Posterior cingulate gyrus (tissue), 11 donors: ENCODE results near the gene ZNF75A.
"Not testable (repeated sequence)": the region's sequence is repeated elsewhere in the genome, so short reads cannot be mapped to it uniquely, and the experiment has no call there.

Source experiments
- DNase-seq, 10 donors: peaks; one replicate each; pipeline versions ENCODE4 v3.0.0 to v3.0.0-alpha.2; 2020 to 2021; ENCODE audit warnings: mixed read lengths in 3 of 10
- intact Hi-C: fragments of 100-400 bp; cut with DNase I; formaldehyde crosslinking; loops from one replicate; pipeline ENCODE4 v1.15.1; 2023

ZNF75A gene

GRCh38 chr16:3305109-3306068 is at the start of gene ZNF75A, which contains the start of gene TIGD7:
TSS of gene ZNF75A (plus strand) at chr16:3305497. CDS start at chr16:3308429, 2,932 bp downstream.
TSS of gene TIGD7 (minus strand) at chr16:3305430. CDS start at chr16:3300614, 4,816 bp downstream.
- DNase-seq: peak; percentile 86 to 99 (median 94)
- intact Hi-C loops: loop anchor here (1.0 to 10.0 kb wide), 6 partner anchors 22 to 195 kb away; partner anchors contain the start of genes CLUAP1, ZNF174, ZNF263 and ZSCAN32

GRCh38 chr16:3256146-3256865 is 49.0 kb upstream of the ZNF75A start, which contains the start of gene MEFV:
TSS of gene MEFV (minus strand) at chr16:3256633. CDS start at chr16:3256587, 46 bp downstream.
- DNase-seq: no peak
- intact Hi-C loops: no loop called here

- DNase-seq: no peak
- intact Hi-C loops: no loop called here
Observed at GRCh38 chr16:3256866-3257465, 48.3 kb upstream of the ZNF75A start.

- no peak for DNase-seq
- intact Hi-C loops: no loop called here
Observed at GRCh38 chr16:3259836-3260235, 45.5 kb upstream of the ZNF75A start.

- no peak for DNase-seq
- intact Hi-C loops: no loop called here
Observed at GRCh38 chr16:3262517-3262916, 42.8 kb upstream of the ZNF75A start.

GRCh38 chr16:3264137-3265036 is 40.9 kb upstream of the ZNF75A start:
- DNase-seq: peak; percentile 98 to 100 (median 99)
- intact Hi-C loops: loop anchor here (1.0 to 2.0 kb wide), 2 partner anchors 18 to 41 kb away; partner anchors contain the start of genes TIGD7, ZNF263 and ZNF75A

DNA sequence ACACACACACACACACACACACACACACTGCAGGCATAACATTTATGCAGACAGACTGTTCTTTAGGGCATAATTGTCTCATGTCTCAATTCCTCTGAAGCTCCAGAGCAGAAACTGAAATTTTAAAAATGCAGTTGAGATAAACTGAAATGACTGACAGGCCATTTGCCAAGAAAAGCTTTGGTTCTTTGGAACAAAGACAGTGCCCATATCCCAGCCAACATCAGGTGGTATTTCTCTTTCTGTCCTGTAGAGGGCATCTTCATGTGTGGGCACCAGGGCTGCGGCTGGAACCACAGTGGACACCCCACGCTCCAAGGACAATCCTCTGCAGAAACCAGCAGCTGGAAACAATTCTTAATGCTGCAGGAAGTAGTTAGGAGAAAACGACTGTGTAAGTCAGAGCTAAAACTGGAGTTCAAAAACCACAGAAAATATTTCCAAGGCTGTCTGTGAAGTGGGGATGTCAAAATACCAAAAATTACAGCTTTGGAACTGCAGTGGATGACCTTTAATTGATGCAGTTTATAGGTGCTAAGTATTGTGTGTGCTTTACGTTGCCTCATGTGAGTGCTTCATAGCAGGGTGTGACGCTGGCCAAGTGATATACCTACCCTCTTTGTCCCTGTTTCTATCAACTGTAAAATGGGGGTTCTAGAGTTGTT is 38.3 kb upstream of the ZNF75A start:
- intact Hi-C loops: no loop called here
- peak in 1 of 10 donors; percentile 22 for DNase-seq

DNA sequence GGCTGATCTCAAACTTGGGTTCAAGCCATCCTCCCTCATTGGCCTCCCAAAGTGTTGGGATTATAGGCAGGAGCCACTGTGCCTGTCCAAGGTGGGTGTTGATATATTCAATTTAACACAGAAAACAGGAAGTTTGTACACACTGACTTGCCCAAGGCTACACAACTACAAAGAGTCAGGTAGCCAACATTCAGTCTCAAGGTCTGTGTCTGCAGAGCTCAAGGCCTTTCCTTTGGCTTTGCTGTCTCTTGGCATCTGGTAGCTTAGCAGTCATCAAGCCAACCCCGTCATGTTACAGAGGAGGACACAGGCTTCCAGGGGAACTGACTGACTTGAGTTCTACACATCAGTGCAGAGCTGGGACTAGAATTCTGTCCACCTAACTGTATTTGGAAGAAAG is 37.0 kb upstream of the ZNF75A start:
- intact Hi-C loops: no loop called here
- DNase-seq: no peak

DNA sequence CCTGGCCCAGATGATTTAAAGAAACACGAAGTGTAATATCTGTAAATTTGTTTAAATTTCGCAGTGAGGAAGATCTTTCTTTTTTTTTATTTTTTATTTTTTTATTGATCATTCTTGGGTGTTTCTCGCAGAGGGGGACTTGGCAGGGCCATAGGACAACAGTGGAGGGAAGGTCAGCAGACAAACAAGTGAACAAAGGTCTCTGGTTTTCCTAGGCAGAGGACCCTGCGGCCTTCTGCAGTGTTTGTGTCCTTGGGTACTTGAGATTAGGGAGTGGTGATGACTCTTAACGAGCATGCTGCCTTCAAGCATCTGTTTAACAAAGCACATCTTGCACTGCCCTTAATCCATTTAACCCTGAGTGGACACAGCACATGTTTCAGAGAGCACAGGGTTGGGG is 34.6 kb upstream of the ZNF75A start:
- intact Hi-C loops, DNase-seq: not testable (repeated sequence)

DNA sequence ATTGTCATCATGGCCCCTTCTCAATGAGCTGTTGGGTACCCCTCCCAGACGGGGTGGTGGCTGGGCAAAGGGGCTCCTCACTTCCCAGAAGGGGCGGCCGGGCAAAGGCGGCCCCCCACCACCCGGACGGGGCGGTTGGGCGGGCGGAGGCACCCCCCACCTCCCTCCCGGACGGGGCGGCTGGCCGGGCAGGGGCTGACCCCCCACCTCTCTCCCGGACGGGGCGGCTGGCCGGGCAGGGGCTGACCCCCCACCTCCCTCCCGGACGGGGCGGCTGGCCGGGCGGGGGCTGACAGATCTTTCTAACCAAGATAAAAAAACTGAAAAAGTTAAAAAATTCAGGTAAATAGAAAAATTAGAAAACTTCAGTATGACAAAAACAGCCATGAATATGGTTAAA is 34.0 kb upstream of the ZNF75A start:
- intact Hi-C loops, DNase-seq: not testable (repeated sequence)

GRCh38 chr16:3274490-3274889 is 30.8 kb upstream of the ZNF75A start:
- no peak for DNase-seq
- intact Hi-C loops: no loop called here

DNA sequence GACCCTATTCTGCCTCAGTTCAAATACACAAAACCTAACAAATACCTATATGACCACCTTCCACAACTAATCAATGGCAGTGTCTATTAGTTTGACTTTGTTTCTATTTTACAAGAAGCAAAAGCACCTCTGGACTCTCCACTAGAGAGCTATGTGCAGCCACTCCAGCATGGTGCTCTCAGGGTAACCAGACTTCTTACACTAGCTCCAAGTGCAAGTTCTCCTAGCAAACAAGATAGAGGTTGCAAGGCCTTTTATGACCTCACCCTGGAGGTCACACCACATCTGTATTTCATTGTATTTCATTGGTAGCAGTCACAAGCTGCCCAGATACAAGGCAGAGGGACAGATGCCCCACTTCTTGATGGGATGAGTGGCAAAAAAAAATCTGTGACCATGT is 30.4 kb upstream of the ZNF75A start:
- DNase-seq: no peak
- intact Hi-C loops: no loop called here

- intact Hi-C loops: no loop called here
- no peak for DNase-seq
Observed at GRCh38 chr16:3276679-3277078, 28.6 kb upstream of the ZNF75A start.

DNA sequence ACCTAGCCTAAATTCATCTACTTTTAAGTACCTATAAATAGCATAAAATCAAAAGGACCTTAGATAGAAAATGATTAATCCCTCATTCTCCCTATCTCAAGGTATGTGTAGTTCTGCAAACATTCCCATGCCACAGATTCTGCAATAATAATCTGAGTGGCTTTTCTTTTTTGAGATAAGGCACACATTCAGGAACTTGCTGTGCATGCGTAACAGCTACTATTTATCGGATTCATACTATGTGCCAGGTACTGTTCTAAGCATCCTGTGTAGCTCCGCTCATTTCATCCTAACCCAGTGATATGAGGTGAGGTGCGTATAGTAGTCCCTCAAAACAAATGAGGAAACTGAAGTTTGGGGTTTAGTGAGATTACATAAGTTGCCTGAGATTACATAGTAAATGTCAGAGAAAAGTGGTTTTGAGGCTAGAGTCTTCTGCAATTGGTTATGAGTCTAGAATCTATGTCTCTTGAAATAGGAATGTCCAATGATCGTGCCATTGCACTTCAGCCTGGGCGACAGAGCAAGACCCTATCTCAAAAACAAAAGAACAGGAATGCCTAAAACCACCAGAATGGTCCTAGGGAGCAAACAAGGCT is 24.0 kb upstream of the ZNF75A start:
- intact Hi-C loops: loop anchor here (5.0 kb wide), 1 partner anchor 176 kb away; no protein-coding TSS in a partner anchor
- DNase-seq: no peak

DNA sequence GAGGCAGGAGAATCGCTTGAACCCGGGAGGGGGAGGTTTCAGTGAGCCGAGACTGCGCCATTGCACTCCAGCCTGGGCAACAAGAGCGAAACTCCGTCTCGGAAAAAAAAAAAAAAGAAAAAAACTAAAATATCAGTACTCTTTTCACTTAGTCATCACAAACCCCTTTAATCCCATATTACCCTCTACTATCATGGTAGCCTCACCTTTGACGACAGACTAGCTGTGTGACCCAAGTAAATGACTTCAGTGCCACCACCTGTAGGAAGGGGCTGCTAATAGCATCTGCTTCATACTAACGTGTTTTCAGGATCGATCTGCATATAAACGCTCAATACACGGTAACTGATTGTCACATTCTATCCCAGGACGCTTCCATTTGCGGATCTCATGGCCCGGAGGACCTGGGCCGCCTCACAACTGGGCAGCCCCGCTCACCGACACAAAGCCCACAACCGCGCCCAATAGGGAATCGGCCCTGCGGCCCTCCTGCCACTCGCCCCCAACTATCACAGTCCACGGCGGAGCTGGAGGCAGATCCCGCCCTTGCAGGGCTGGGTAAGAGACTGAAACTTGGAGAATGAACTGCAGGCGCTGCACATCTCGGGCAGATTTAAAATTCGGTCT is 23.1 kb upstream of the ZNF75A start:
- intact Hi-C loops: loop anchor here (1.0 to 5.0 kb wide), 4 partner anchors 17 to 175 kb away; partner anchors contain the start of genes ZNF174, ZNF200 and ZSCAN32
- peak in 1 of 10 donors; percentile 85 for DNase-seq

DNA sequence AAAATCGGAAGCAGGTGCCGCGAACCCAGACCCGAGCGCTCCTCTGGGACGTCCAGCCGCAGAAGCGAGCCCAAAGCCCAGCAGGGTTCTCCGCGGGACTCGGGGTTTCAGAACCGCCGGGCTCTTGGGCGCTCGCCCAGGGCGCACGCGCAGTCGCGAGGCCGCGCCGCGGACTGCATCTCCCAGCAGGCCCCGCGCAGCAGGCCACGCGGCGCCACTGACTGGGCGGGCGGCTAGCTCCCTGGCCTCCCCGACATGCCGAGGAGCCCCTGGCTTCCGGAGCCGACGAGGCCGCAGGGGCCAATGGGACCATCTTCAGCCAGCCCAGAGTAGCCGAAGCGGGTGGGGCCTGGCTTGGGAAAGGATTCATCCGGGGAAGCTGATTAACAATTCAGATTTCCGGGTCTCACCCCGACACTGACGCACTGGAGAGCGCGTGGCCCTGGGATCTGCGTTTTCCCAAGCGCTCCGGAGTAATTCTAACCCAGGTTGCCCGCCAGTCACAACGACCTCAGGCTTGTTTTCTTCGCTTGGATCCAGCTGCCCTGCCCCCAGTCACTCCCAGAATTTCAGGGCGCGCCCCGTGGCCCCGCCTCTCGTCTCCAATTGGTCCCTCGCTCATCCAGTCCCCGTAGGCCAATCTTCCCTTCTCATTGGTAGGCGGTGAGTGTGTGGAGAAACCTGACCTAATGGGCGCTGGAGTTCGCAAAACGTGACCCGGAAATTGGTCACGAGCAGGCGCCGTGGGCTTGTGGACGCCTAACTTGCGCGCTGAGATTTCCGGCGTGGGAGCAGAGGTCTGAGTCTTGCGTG is 22.4 kb upstream of the ZNF75A start, which contains the start of gene ZNF263:
ZNF263 (plus strand) TSS at position 762 of the 813 bp plus-strand sequence. CDS start 328 bp downstream, outside the sequence.
- peak; percentile 93 to 99 (median 96) for DNase-seq
- intact Hi-C loops: loop anchor here (1.0 to 5.0 kb wide), 5 partner anchors 18 to 174 kb away; partner anchors contain the start of genes TIGD7, ZNF174, ZNF200 and ZNF75A
